ENCODE results near the gene PSAPL1. TPM values are rescaled to one million over a fixed set of nuclear protein-coding genes. Genes with fewer than 3 reads are reported as not detected.

Gene PSAPL1
- total RNA-seq, 5 donors from 2014 or later (not counting 1 experiment from before 2014, with no cell fraction given), result not detected

GRCh38 chr4:7462509-7462971 lies 27.8 kb upstream of the PSAPL1 start:
- H3K9me3 Mint-ChIP-seq, result peaks cover 0 to 6% (median 0%) of the 10 kb centered on the region in 3 donors
- POLR2A ChIA-PET, result no interaction called here

GRCh38 chr4:7461230-7461629 lies 26.5 kb upstream of the PSAPL1 start:
- Mint-ChIP-seq H3K27me3 (peaks cover 0 to 20% of the 10 kb centered on the region in 2 donors), H3K4me3 (no peak overlapping the region), H3K36me3 (no peaks in the 10 kb centered on the region), H3K9me3 (peaks cover 0 to 6% (median 0%) of the 10 kb centered on the region in 3 donors), H3K4me1 (no peaks in the 10 kb centered on the region), H3K27ac (no peak overlapping the region)
- Histone ChIP-seq H3K27ac (ENCODE audit: low read length) (no peak overlapping the region), H3K4me1 (ENCODE audit: control insufficient read depth in 1 of 2, extremely low read depth in 1 of 2, insufficient read depth in 2 of 2, low read length in 2 of 2) (no peaks in the 10 kb centered on the region), H3K27me3 (replicated peaks in 1 of 2; ENCODE audit: control insufficient read depth in 2 of 2, extremely low read depth in 1 of 2, insufficient read depth in 2 of 2, low read length in 1 of 2) (peaks cover 0 to 32% of the 10 kb centered on the region in 2 experiments), H3K36me3 (ENCODE audit: control insufficient read depth in 2 of 2, extremely low read depth in 1 of 2, insufficient read depth in 1 of 2, low read length in 1 of 2) (no peaks in the 10 kb centered on the region), H3K4me3 (ENCODE audit: control insufficient read depth in 1 of 2, extremely low read depth in 1 of 2, low read length in 1 of 2) (no peak overlapping the region), H3K9me3 (no peaks in the 10 kb centered on the region)
- ChIA-PET CTCF (no interaction called here), POLR2A (no interaction called here)
- WGBS (ENCODE audit: insufficient coverage), result 46% methylated on average over 8 of the region's 17 CpGs
- DNase-seq (no peak), ATAC-seq (replicated peaks in 1 of 4) (no peak)

More at GRCh38 chr4:7462509-7462971, 27.8 kb upstream of the PSAPL1 start:
- DNase-seq (no peak), ATAC-seq (replicated peaks in 1 of 4) (no peak)
- Histone ChIP-seq H3K4me3 (ENCODE audit: control insufficient read depth in 1 of 2, extremely low read depth in 1 of 2, low read length in 1 of 2) (no peak overlapping the region), H3K9me3 (no peaks in the 10 kb centered on the region), H3K36me3 (ENCODE audit: control insufficient read depth in 2 of 2, extremely low read depth in 1 of 2, insufficient read depth in 1 of 2, low read length in 1 of 2) (no peaks in the 10 kb centered on the region), H3K27me3 (replicated peaks in 1 of 2; ENCODE audit: control insufficient read depth in 2 of 2, extremely low read depth in 1 of 2, insufficient read depth in 2 of 2, low read length in 1 of 2) (peaks cover 0 to 25% of the 10 kb centered on the region in 2 experiments), H3K4me1 (ENCODE audit: control insufficient read depth in 1 of 2, extremely low read depth in 1 of 2, insufficient read depth in 2 of 2, low read length in 2 of 2) (no peaks in the 10 kb centered on the region), H3K27ac (ENCODE audit: low read length) (no peak overlapping the region)
- CTCF ChIA-PET, result no interaction called here
- Mint-ChIP-seq H3K4me3 (no peak overlapping the region), H3K4me1 (no peaks in the 10 kb centered on the region), H3K27ac (no peak overlapping the region), H3K36me3 (no peaks in the 10 kb centered on the region), H3K27me3 (peaks cover 0 to 20% of the 10 kb centered on the region in 2 donors)
- WGBS (ENCODE audit: insufficient coverage), result 63% methylated on average over 11 of the region's 11 CpGs

- Mint-ChIP-seq H3K36me3 (no peaks in the 10 kb centered on the region), H3K4me3 (no peak overlapping the region), H3K27ac (no peak overlapping the region), H3K27me3 (peaks cover 0 to 20% of the 10 kb centered on the region in 2 donors), H3K4me1 (no peaks in the 10 kb centered on the region), H3K9me3 (peaks cover 0 to 2% (median 0%) of the 10 kb centered on the region in 3 donors)
- no peak for ATAC-seq (replicated peaks in 1 of 4)
- no peaks in the 10 kb centered on the region for H3K4me1 ChIP-seq (ENCODE audit: control insufficient read depth in 1 of 2, extremely low read depth in 1 of 2, insufficient read depth in 2 of 2, low read length in 2 of 2)
- no peak overlapping the region for H3K4me3 ChIP-seq (ENCODE audit: control insufficient read depth in 1 of 2, extremely low read depth in 1 of 2, low read length in 1 of 2)
- POLR2A ChIA-PET, result no interaction called here
- H3K27ac ChIP-seq (ENCODE audit: low read length), result no peak overlapping the region
- H3K36me3 ChIP-seq (ENCODE audit: control insufficient read depth in 2 of 2, extremely low read depth in 1 of 2, insufficient read depth in 1 of 2, low read length in 1 of 2), result no peaks in the 10 kb centered on the region
- peaks cover 0 to 32% of the 10 kb centered on the region in 2 experiments for H3K27me3 ChIP-seq (replicated peaks in 1 of 2; ENCODE audit: control insufficient read depth in 2 of 2, extremely low read depth in 1 of 2, insufficient read depth in 2 of 2, low read length in 1 of 2)
- CTCF ChIA-PET, result no interaction called here
- DNase-seq, result no peak
- WGBS (ENCODE audit: insufficient coverage), result 73% methylated on average over 13 of the region's 17 CpGs
- no peaks in the 10 kb centered on the region for H3K9me3 ChIP-seq
Observed at GRCh38 chr4:7460566-7460965, 25.8 kb upstream of the PSAPL1 start.

DNA sequence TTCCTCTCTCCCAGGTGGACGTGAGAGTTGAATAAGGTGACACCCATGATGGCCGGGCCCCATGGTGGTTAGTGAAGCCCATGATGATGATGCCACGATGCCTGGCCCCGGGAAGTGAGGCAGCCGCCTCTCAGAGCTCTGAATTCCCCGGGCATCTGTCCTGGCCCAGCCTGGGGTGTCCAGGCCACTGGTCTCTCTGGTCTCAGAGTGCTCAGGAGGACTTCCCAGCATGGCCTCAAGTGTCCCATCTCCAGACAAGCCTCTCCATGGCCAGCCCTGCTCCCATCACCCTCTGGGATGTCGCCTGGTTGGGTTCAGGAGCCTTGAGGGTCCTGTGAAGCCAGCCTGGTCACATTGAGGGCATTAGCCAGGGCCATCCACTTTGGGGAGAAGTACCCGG lies 24.7 kb upstream of the PSAPL1 start:
- ATAC-seq (replicated peaks in 1 of 4), result no peak

GRCh38 chr4:7458477-7458876 lies 23.7 kb upstream of the PSAPL1 start:
- Mint-ChIP-seq H3K4me1 (no peaks in the 10 kb centered on the region), H3K4me3 (no peak overlapping the region), H3K27ac (no peak overlapping the region), H3K9me3 (no peaks in the 10 kb centered on the region), H3K27me3 (peaks cover 0 to 20% of the 10 kb centered on the region in 2 donors), H3K36me3 (no peaks in the 10 kb centered on the region)
- Histone ChIP-seq H3K27me3 (replicated peaks in 1 of 2; ENCODE audit: control insufficient read depth in 2 of 2, extremely low read depth in 1 of 2, insufficient read depth in 2 of 2, low read length in 1 of 2) (peaks cover 0 to 32% of the 10 kb centered on the region in 2 experiments), H3K9me3 (no peaks in the 10 kb centered on the region), H3K4me3 (ENCODE audit: control insufficient read depth in 1 of 2, extremely low read depth in 1 of 2, low read length in 1 of 2) (no peak overlapping the region), H3K27ac (ENCODE audit: low read length) (no peak overlapping the region), H3K4me1 (ENCODE audit: control insufficient read depth in 1 of 2, extremely low read depth in 1 of 2, insufficient read depth in 2 of 2, low read length in 2 of 2) (no peaks in the 10 kb centered on the region), H3K36me3 (ENCODE audit: control insufficient read depth in 2 of 2, extremely low read depth in 1 of 2, insufficient read depth in 1 of 2, low read length in 1 of 2) (no peaks in the 10 kb centered on the region)
- no peak for ATAC-seq (replicated peaks in 1 of 4)
- POLR2A ChIA-PET, result no interaction called here
- no peak for DNase-seq
- WGBS (ENCODE audit: insufficient coverage), result 81% methylated on average over 4 of the region's 4 CpGs
- CTCF ChIA-PET, result no interaction called here

More for the DNA sequence above, 24.7 kb upstream of the PSAPL1 start:
- Histone ChIP-seq H3K36me3 (ENCODE audit: control insufficient read depth in 2 of 2, extremely low read depth in 1 of 2, insufficient read depth in 1 of 2, low read length in 1 of 2) (no peaks in the 10 kb centered on the region), H3K9me3 (no peaks in the 10 kb centered on the region), H3K4me1 (ENCODE audit: control insufficient read depth in 1 of 2, extremely low read depth in 1 of 2, insufficient read depth in 2 of 2, low read length in 2 of 2) (no peaks in the 10 kb centered on the region), H3K27ac (ENCODE audit: low read length) (no peak overlapping the region), H3K27me3 (replicated peaks in 1 of 2; ENCODE audit: control insufficient read depth in 2 of 2, extremely low read depth in 1 of 2, insufficient read depth in 2 of 2, low read length in 1 of 2) (peaks cover 0 to 32% of the 10 kb centered on the region in 2 experiments), H3K4me3 (ENCODE audit: control insufficient read depth in 1 of 2, extremely low read depth in 1 of 2, low read length in 1 of 2) (no peak overlapping the region)
- ChIA-PET CTCF (no interaction called here), POLR2A (no interaction called here)
- DNase-seq, result no peak
- 74% methylated on average over 8 of the region's 8 CpGs for WGBS (ENCODE audit: insufficient coverage)
- H3K9me3 Mint-ChIP-seq, result no peaks in the 10 kb centered on the region
- H3K27me3 Mint-ChIP-seq, result peaks cover 0 to 20% of the 10 kb centered on the region in 2 donors
- H3K27ac Mint-ChIP-seq, result no peak overlapping the region
- H3K4me3 Mint-ChIP-seq, result no peak overlapping the region
- H3K4me1 Mint-ChIP-seq, result no peaks in the 10 kb centered on the region
- no peaks in the 10 kb centered on the region for H3K36me3 Mint-ChIP-seq

GRCh38 chr4:7458066-7458425 lies 23.3 kb upstream of the PSAPL1 start:
- DNase-seq, result no peak
- no peak for ATAC-seq (replicated peaks in 1 of 4)
- 91% methylated on average over 6 of the region's 9 CpGs for WGBS (ENCODE audit: insufficient coverage)
- H3K9me3 Mint-ChIP-seq, result no peaks in the 10 kb centered on the region
- H3K4me3 Mint-ChIP-seq, result no peak overlapping the region
- Histone ChIP-seq H3K4me1 (ENCODE audit: control insufficient read depth in 1 of 2, extremely low read depth in 1 of 2, insufficient read depth in 2 of 2, low read length in 2 of 2) (no peaks in the 10 kb centered on the region), H3K36me3 (ENCODE audit: control insufficient read depth in 2 of 2, extremely low read depth in 1 of 2, insufficient read depth in 1 of 2, low read length in 1 of 2) (no peaks in the 10 kb centered on the region), H3K27me3 (replicated peaks in 1 of 2; ENCODE audit: control insufficient read depth in 2 of 2, extremely low read depth in 1 of 2, insufficient read depth in 2 of 2, low read length in 1 of 2) (peaks cover 0 to 32% of the 10 kb centered on the region in 2 experiments), H3K4me3 (ENCODE audit: control insufficient read depth in 1 of 2, extremely low read depth in 1 of 2, low read length in 1 of 2) (no peak overlapping the region), H3K9me3 (no peaks in the 10 kb centered on the region), H3K27ac (ENCODE audit: low read length) (no peak overlapping the region)
- ChIA-PET POLR2A (no interaction called here), CTCF (no interaction called here)
- peaks cover 0 to 20% of the 10 kb centered on the region in 2 donors for H3K27me3 Mint-ChIP-seq
- no peaks in the 10 kb centered on the region for H3K4me1 Mint-ChIP-seq
- no peak overlapping the region for H3K27ac Mint-ChIP-seq
- no peaks in the 10 kb centered on the region for H3K36me3 Mint-ChIP-seq
